ENCODE data around the gene SH3RF3. TPM values are rescaled to one million over a fixed set of nuclear protein-coding genes. Genes with fewer than 3 reads are reported as not detected.

Gene SH3RF3
- total RNA-seq, 1 donor from 2014 or later, result 59.5 TPM

GRCh38 chr2:109466674-109467575 lies 337.9 kb downstream of the SH3RF3 start:
- peak overlapping the region; percentile 39 for H3K4me3 Mint-ChIP-seq (ENCODE audit: unreplicated experiment)
- H3K36me3 Mint-ChIP-seq (ENCODE audit: low read depth), result peaks cover 14% of the 10 kb centered on the region
- peak; percentile 62 for TF ChIP-seq CTCF (IDR thresholded peaks at IDR 0.05)
- H3K27me3 Mint-ChIP-seq (ENCODE audit: low read depth), result no peaks in the 10 kb centered on the region
- H3K9me3 Mint-ChIP-seq (ENCODE audit: low read depth), result peaks cover 4% of the 10 kb centered on the region
- H3K4me1 Mint-ChIP-seq (ENCODE audit: low read depth), result peaks cover 66% of the 10 kb centered on the region
- peak overlapping the region; percentile 98 for H3K27ac Mint-ChIP-seq (ENCODE audit: unreplicated experiment)
- DNase-seq (ENCODE audit: low spot score), result peak; percentile 86

GRCh38 chr2:109467701-109468100 lies 338.7 kb downstream of the SH3RF3 start:
- Mint-ChIP-seq H3K4me1 (ENCODE audit: low read depth) (peaks cover 72% of the 10 kb centered on the region), H3K4me3 (ENCODE audit: unreplicated experiment) (peak overlapping the region; percentile 39), H3K9me3 (ENCODE audit: low read depth) (peaks cover 4% of the 10 kb centered on the region), H3K27ac (ENCODE audit: unreplicated experiment) (peak overlapping the region; percentile 98), H3K27me3 (ENCODE audit: low read depth) (no peaks in the 10 kb centered on the region), H3K36me3 (ENCODE audit: low read depth) (peaks cover 11% of the 10 kb centered on the region)
- DNase-seq (ENCODE audit: low spot score), result peak; percentile 86
- no peak for TF ChIP-seq CTCF (IDR thresholded peaks at IDR 0.05)

GRCh38 chr2:109468893-109469292 lies 339.9 kb downstream of the SH3RF3 start:
- Mint-ChIP-seq H3K27me3 (ENCODE audit: low read depth) (no peaks in the 10 kb centered on the region), H3K9me3 (ENCODE audit: low read depth) (peaks cover 4% of the 10 kb centered on the region), H3K36me3 (ENCODE audit: low read depth) (peaks cover 8% of the 10 kb centered on the region), H3K27ac (ENCODE audit: unreplicated experiment) (peak overlapping the region; percentile 98), H3K4me1 (ENCODE audit: low read depth) (peaks cover 82% of the 10 kb centered on the region), H3K4me3 (ENCODE audit: unreplicated experiment) (no peak overlapping the region)
- no peak for TF ChIP-seq CTCF (IDR thresholded peaks at IDR 0.05)
- DNase-seq (ENCODE audit: low spot score), result peak; percentile 74

GRCh38 chr2:109471658-109472057 lies 342.7 kb downstream of the SH3RF3 start:
- Mint-ChIP-seq H3K4me1 (ENCODE audit: low read depth) (peaks cover 91% of the 10 kb centered on the region), H3K36me3 (ENCODE audit: low read depth) (no peaks in the 10 kb centered on the region), H3K4me3 (ENCODE audit: unreplicated experiment) (no peak overlapping the region), H3K27me3 (ENCODE audit: low read depth) (no peaks in the 10 kb centered on the region), H3K27ac (ENCODE audit: unreplicated experiment) (peak overlapping the region; percentile 98), H3K9me3 (ENCODE audit: low read depth) (no peaks in the 10 kb centered on the region)
- DNase-seq (ENCODE audit: low spot score), result peak; percentile 10
- TF ChIP-seq CTCF (IDR thresholded peaks at IDR 0.05), result no peak

GRCh38 chr2:109472331-109472959 lies 343.4 kb downstream of the SH3RF3 start:
- Mint-ChIP-seq H3K9me3 (ENCODE audit: low read depth) (no peaks in the 10 kb centered on the region), H3K4me3 (ENCODE audit: unreplicated experiment) (no peak overlapping the region), H3K36me3 (ENCODE audit: low read depth) (no peaks in the 10 kb centered on the region), H3K27ac (ENCODE audit: unreplicated experiment) (peak overlapping the region; percentile 87), H3K4me1 (ENCODE audit: low read depth) (peaks cover 90% of the 10 kb centered on the region), H3K27me3 (ENCODE audit: low read depth) (no peaks in the 10 kb centered on the region)
- peak; percentile 65 for DNase-seq (ENCODE audit: low spot score)
- no peak for TF ChIP-seq CTCF (IDR thresholded peaks at IDR 0.05)

Measured in chondrocyte (in vitro differentiated cells).